SK-N-SH (cell line): Measurements from ENCODE around the gene DDX25. TPM values are rescaled to one million over a fixed set of nuclear protein-coding genes. Genes with fewer than 3 reads are reported as not detected.

ENCODE experiments used
- CTCF ChIA-PET: fragments of 300-600, 350-600 bp; formaldehyde crosslinking; extraction: SDS; loops from one replicate; lab custom pipeline; 2021; lab: Yijun Ruan, JAX
- POLR2A ChIA-PET: fragments of 350-600 bp; sonication (Branson Sonifier 250); formaldehyde crosslinking; extraction: SDS; loops from one replicate; lab custom pipeline; 2020; ENCODE audit warnings: antibody characterized with exemption, inconsistent platforms; lab: Yijun Ruan, JAX
- DNase-seq: peaks from one replicate; pipeline ENCODE4 v3.0.0; 2012
- H2AFZ ChIP-seq: fragments of 200-600 bp; sonication (generic); 2 replicates; pipeline ENCODE4 v1.8.1; 2016; ENCODE audit warnings: antibody characterized with exemption, mild to moderate bottlenecking, low read depth
- H3F3A ChIP-seq: fragments of 200-600 bp; sonication (generic); replicated peaks from 2 replicates; pipeline ENCODE3; 2016; ENCODE audit warnings: antibody characterized with exemption, mild to moderate bottlenecking; ENCODE audit not compliant: insufficient read depth
- H3K27ac ChIP-seq, 2 experiments: fragments of 200-500 bp in 1 of 2; fragments of 200-600 bp in 1 of 2; sonication (Bioruptor generic) in 1 of 2; sonication (generic), shearing (Covaris generic) in 1 of 2; 2 replicates each; pipeline versions ENCODE4 v1.5.1 to v1.6.1; 2014 to 2016; ENCODE audit warnings: low read depth in 2 of 2, inconsistent platforms in 1 of 2, low read length in 1 of 2, mild to moderate bottlenecking in 1 of 2, mixed read lengths in 1 of 2
- H3K27me3 ChIP-seq: fragments of 200-600 bp; sonication (generic), shearing (Covaris generic); 2 replicates; pipeline ENCODE4 v1.6.1; 2016; ENCODE audit warnings: mixed run types; ENCODE audit not compliant: insufficient read depth
- H3K36me3 ChIP-seq, 2 experiments: fragments of 200-500 bp in 1 of 2; fragments of 200-600 bp in 1 of 2; sonication (Bioruptor generic) in 1 of 2; sonication (generic) in 1 of 2; replicated peaks in 1 of 2; 2 replicates each; pipeline versions ENCODE3 to v1.5.1; 2014 to 2016; ENCODE audit warnings: low read length in 1 of 2, mild to moderate bottlenecking in 1 of 2; ENCODE audit not compliant: insufficient read depth in 2 of 2, control insufficient read depth in 1 of 2
- H3K4me1 ChIP-seq, 2 experiments: fragments of 200-500 bp in 1 of 2; fragments of 200-600 bp in 1 of 2; sonication (Bioruptor generic) in 1 of 2; sonication (generic), shearing (Covaris generic) in 1 of 2; 2 replicates each; pipeline versions ENCODE4 v1.5.1 to v1.6.1; 2014 to 2016; ENCODE audit warnings: low read depth in 1 of 2, low read length in 1 of 2, mixed run types in 1 of 2; ENCODE audit not compliant: insufficient read depth in 2 of 2, control insufficient read depth in 1 of 2
- H3K4me2 ChIP-seq: fragments of 200-600 bp; sonication (generic), shearing (Covaris generic); 2 replicates; pipeline ENCODE4 v1.6.1; 2017; ENCODE audit warnings: mixed run types
- H3K4me3 ChIP-seq, 2 experiments: fragments of 200-500 bp in 1 of 2; fragments of 200-600 bp in 1 of 2; sonication (Bioruptor generic) in 1 of 2; sonication (generic), shearing (Covaris generic) in 1 of 2; 2 replicates each; pipeline versions ENCODE4 v1.5.1 to v1.8.1; 2014 to 2016; ENCODE audit warnings: low read depth in 2 of 2, inconsistent platforms in 1 of 2, low read length in 1 of 2, mild to moderate bottlenecking in 1 of 2, mixed read lengths in 1 of 2, moderate library complexity in 1 of 2
- H3K79me2 ChIP-seq: fragments of 200-600 bp; sonication (generic); 2 replicates; pipeline ENCODE4 v1.8.1; 2017; ENCODE audit warnings: mild to moderate bottlenecking; ENCODE audit not compliant: insufficient read depth
- H3K9ac ChIP-seq: fragments of 200-600 bp; sonication (generic); 2 replicates; pipeline ENCODE4 v1.6.1; 2017; ENCODE audit warnings: mixed run types
- H3K9me2 ChIP-seq: fragments of 200-600 bp; sonication (generic); 2 replicates; pipeline ENCODE4 v1.6.1; 2017; ENCODE audit warnings: mixed run types
- H3K9me3 ChIP-seq: fragments of 200-600 bp; sonication (generic); 2 replicates; pipeline ENCODE4 v1.6.1; 2017; ENCODE audit warnings: mixed run types, mild to moderate bottlenecking, moderate library complexity
- H4K20me1 ChIP-seq: fragments of 200-600 bp; sonication (generic); 2 replicates; pipeline ENCODE4 v1.6.1; 2017; ENCODE audit warnings: mild to moderate bottlenecking, mixed run types; ENCODE audit not compliant: insufficient read depth
- CTCF ChIP-seq: fragments of 200-600 bp; sonication (generic); IDR thresholded peaks from 2 replicates; pipeline ENCODE4 v1.6.1; 2017; ENCODE audit warnings: antibody characterized with exemption, mild to moderate bottlenecking, moderate library complexity
- ELF1 ChIP-seq: IDR thresholded peaks from 2 replicates; pipeline ENCODE4 v1.4.0; 2012
- EP300 ChIP-seq, 2 experiments: IDR thresholded peaks; 2 replicates each; pipeline versions ENCODE4 v1.4.0 to v1.6.1; 2012; ENCODE audit warnings: borderline replicate concordance in 1 of 2, low read depth in 1 of 2, low read length in 1 of 2
- FOSL2 ChIP-seq: IDR thresholded peaks from 2 replicates; pipeline ENCODE4 v1.4.0; 2012; ENCODE audit warnings: low read depth, mild to moderate bottlenecking, moderate library complexity, borderline replicate concordance
- FOXJ3 ChIP-seq: sonication (generic); formaldehyde crosslinking; IDR thresholded peaks from 2 replicates; pipeline ENCODE4 v1.5.1; 2020; ENCODE audit warnings: mild to moderate bottlenecking, missing genetic modification reagents
- FOXM1 ChIP-seq: IDR thresholded peaks from 2 replicates; pipeline ENCODE4 v1.4.0; 2012; ENCODE audit warnings: low read depth, mild to moderate bottlenecking
- GABPA ChIP-seq: IDR thresholded peaks from 2 replicates; pipeline ENCODE4 v1.4.0; 2012; ENCODE audit warnings: low read depth, mild to moderate bottlenecking
- IRF3 ChIP-seq: fragments of 150-350 bp; IDR thresholded peaks from 2 replicates; pipeline ENCODE4 v1.6.1; 2016; ENCODE audit warnings: mild to moderate bottlenecking, low read depth, low read length
- MEF2A ChIP-seq: IDR thresholded peaks from 2 replicates; pipeline ENCODE4 v1.4.0; 2012; ENCODE audit warnings: low read depth, borderline replicate concordance
- NFIC ChIP-seq: IDR thresholded peaks from 2 replicates; pipeline ENCODE4 v1.4.0; 2012; ENCODE audit warnings: borderline replicate concordance
- PBX3 ChIP-seq: IDR thresholded peaks from 2 replicates; pipeline ENCODE4; 2012
- RAD21 ChIP-seq: IDR thresholded peaks from 2 replicates; pipeline ENCODE4 v1.6.1; 2012; ENCODE audit warnings: mild to moderate bottlenecking, low read length
- RCOR1 ChIP-seq: fragments of 150-350 bp; IDR thresholded peaks from 2 replicates; pipeline ENCODE4 v1.6.1; 2017; ENCODE audit warnings: antibody characterized with exemption, low read length
- RFX5 ChIP-seq: IDR thresholded peaks from 2 replicates; pipeline ENCODE4 v1.6.1; 2012; ENCODE audit warnings: mild to moderate bottlenecking, improper control_type of control experiment, low read length
- RXRA ChIP-seq: IDR thresholded peaks from 2 replicates; pipeline ENCODE4 v1.4.0; 2012; ENCODE audit warnings: low read depth, mild to moderate bottlenecking, borderline replicate concordance
- TAF1 ChIP-seq: IDR thresholded peaks from 2 replicates; pipeline ENCODE4 v1.6.1; 2012; ENCODE audit warnings: low read depth, mild to moderate bottlenecking, low read length, moderate library complexity, borderline replicate concordance
- TCF12 ChIP-seq: IDR thresholded peaks from 2 replicates; pipeline ENCODE4 v1.4.0; 2012
- TEAD4 ChIP-seq: IDR thresholded peaks from 2 replicates; pipeline ENCODE4 v1.4.0; 2012; ENCODE audit warnings: mild to moderate bottlenecking, borderline replicate concordance; ENCODE audit not compliant: insufficient read depth
- YY1 ChIP-seq: IDR thresholded peaks from 2 replicates; pipeline ENCODE4 v1.4.0; 2012; ENCODE audit warnings: low read depth, mild to moderate bottlenecking
- ZBTB33 ChIP-seq: IDR thresholded peaks from 2 replicates; pipeline ENCODE4 v1.4.0; 2012; ENCODE audit warnings: low read depth, borderline replicate concordance
- WGBS: methylation state at CpG from one replicate; pipeline ENCODE4 v1.1.6; 2017; ENCODE audit warnings: low lambda C conversion rate; 5-methylcytosine and 5-hydroxymethylcytosine counted together
- polyA plus RNA-seq, 3 experiments: library from polyadenylated mRNA; depleted of rRNA; stranded (reverse); fragments of >200 nt; gene quantifications; 2 replicates each; pipeline ENCODE4 v1.2.3, GENCODE V29; 2012

Gene DDX25
- polyA plus RNA-seq, 1 of the 3 experiments (the other 2 are of a cell fraction): 0.12 TPM

GRCh38 chr11:125921042-125921441, 16.7 kb downstream of the DDX25 start (continued):
- TF ChIP-seq CTCF: no peak
- TF ChIP-seq GABPA: no peak
- TF ChIP-seq EP300 (IDR thresholded peaks at IDR 0.05; ENCODE audit: borderline replicate concordance in 1 of 2, low read depth in 1 of 2, low read length in 1 of 2): no peak

GRCh38 chr11:125922156-125922555, 17.8 kb downstream of the DDX25 start:
- Histone ChIP-seq H3K27ac (no peak overlapping the region), H3K79me2 (no peaks in the 10 kb centered on the region), H3K9ac (no peak overlapping the region), H3K4me2 (no peak overlapping the region), H3K36me3 (no peaks in the 10 kb centered on the region), H3K4me1 (peaks cover 0 to 26% of the 10 kb centered on the region in 2 experiments; a peak in 1 of 4 replicates), H2AFZ (no peak overlapping the region), H3K9me3 (no peaks in the 10 kb centered on the region), H3K4me3 (no peak overlapping the region), H3K9me2 (no peaks in the 10 kb centered on the region), H3K27me3 (peaks cover 46% of the 10 kb centered on the region; the same call in 1 of the 2 replicates), H3F3A (no peaks in the 10 kb centered on the region), H4K20me1 (no peaks in the 10 kb centered on the region)
- ChIA-PET CTCF (interaction anchor here (0.8 to 5.3 kb wide), 14 partner anchors 10 to 388 kb away, joined by 3 to 22 read pairs (median 6); no protein-coding TSS in a partner anchor), POLR2A (no interaction called here)
- DNase-seq: no peak
- 53% methylated on average over 3 of the region's 3 CpGs for WGBS
- TF ChIP-seq MEF2A: no peak
- no peak for TF ChIP-seq FOSL2
- TF ChIP-seq ZBTB33: no peak
- no peak for TF ChIP-seq TCF12
- no peak for TF ChIP-seq NFIC
- no peak for TF ChIP-seq RXRA
- no peak for TF ChIP-seq IRF3
- no peak for TF ChIP-seq RAD21
- TF ChIP-seq ELF1: no peak
- no peak for TF ChIP-seq RCOR1
- no peak for TF ChIP-seq TEAD4
- TF ChIP-seq RFX5: no peak
- TF ChIP-seq PBX3: no peak
- no peak for TF ChIP-seq EP300 (IDR thresholded peaks at IDR 0.05; ENCODE audit: borderline replicate concordance in 1 of 2, low read depth in 1 of 2, low read length in 1 of 2)
- TF ChIP-seq FOXJ3 (CRISPR knock-in tag): no peak
- TF ChIP-seq GABPA: no peak
- no peak for TF ChIP-seq FOXM1
- TF ChIP-seq YY1: no peak
- no peak for TF ChIP-seq TAF1
